Peyer's patch (tissue), 4 donors: ENCODE data around the gene CTCFL. TPM values are rescaled to one million over a fixed set of nuclear protein-coding genes. Genes with fewer than 3 reads are reported as not detected.

ENCODE experiments used
- DNase-seq, 3 donors: peaks; one replicate each; pipeline ENCODE4 v3.0.0-alpha.2; 2017 to 2019
- H3K27ac ChIP-seq, 4 donors: fragments of 200-600 bp; sonication (generic); one replicate each; pipeline ENCODE4 v1.5.1; 2016 to 2019
- H3K27me3 ChIP-seq, 2 donors: fragments of 200-600 bp; sonication (generic); one replicate each; pipeline ENCODE4 v1.5.1; 2019
- H3K36me3 ChIP-seq, 3 donors: fragments of 200-600 bp; sonication (generic); one replicate each; pipeline ENCODE4 v1.5.1; 2016 to 2019
- H3K4me1 ChIP-seq, 4 donors: fragments of 200-600 bp; sonication (generic); one replicate each; pipeline ENCODE4 v1.5.1; 2016 to 2019
- H3K4me3 ChIP-seq, 4 donors: fragments of 200-600 bp; sonication (generic); 1 replicate in 3 of 4; 2 replicates in 1 of 4; pipeline ENCODE4 v1.5.1; 2016 to 2019; ENCODE audit warnings: mild to moderate bottlenecking in 1 of 4
- H3K9me3 ChIP-seq, 4 donors: fragments of 200-600 bp; sonication (generic); one replicate each; pipeline ENCODE4 v1.5.1; 2016 to 2019; ENCODE audit warnings: mild to moderate bottlenecking in 1 of 4
- POLR2A ChIP-seq, 2 donors: fragments of 450-650 bp; IDR thresholded peaks; one replicate each; pipeline ENCODE4 v1.5.1; 2017; ENCODE audit warnings: antibody characterized with exemption in 2 of 2, mild to moderate bottlenecking in 2 of 2, moderate library complexity in 2 of 2
- total RNA-seq, 4 donors: library from RNA; depleted of rRNA; stranded (reverse); fragments of >200 nt; gene quantifications; one replicate each; pipeline ENCODE4 v1.1.0, GENCODE V29; 2016
- TF ChIP-seq, protein P1 (sequence below), 6 experiments: fragments of 450-650 bp in 4 of 6; fragments of 200-600 bp in 2 of 6; sonication (generic) in 1 of 6; IDR thresholded peaks; one replicate each; pipeline ENCODE4 v1.5.1; 2017 to 2019; ENCODE audit warnings: antibody characterized with exemption in 6 of 6, mild to moderate bottlenecking in 3 of 6, moderate library complexity in 1 of 6

The CTCFL gene
- total RNA-seq, 4 donors from 2014 or later, result not detected

DNA sequence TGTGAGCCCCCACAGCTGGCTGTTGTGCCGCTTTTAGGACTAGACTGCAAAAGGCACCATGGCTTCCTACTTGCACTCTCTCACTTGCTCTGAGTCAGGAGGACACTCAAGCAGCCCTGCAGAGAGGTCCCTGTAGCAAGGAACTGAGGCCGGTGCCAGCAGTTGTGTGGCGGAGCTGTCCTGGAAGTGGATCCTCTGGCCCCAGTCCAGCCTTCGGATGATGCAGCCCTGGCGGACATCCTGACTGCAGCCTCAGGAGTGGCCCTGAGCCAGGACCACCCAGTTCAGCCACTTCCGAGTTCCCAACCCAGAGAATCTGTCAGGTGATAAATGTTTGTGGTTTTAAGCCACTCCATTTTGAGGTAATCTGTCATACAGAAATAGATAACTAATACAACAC, 17.5 kb downstream of the CTCFL start:
- Histone ChIP-seq H3K27ac (no peak overlapping the region), H3K36me3 (no peaks in the 10 kb centered on the region), H3K4me1 (peaks cover 0 to 6% (median 0%) of the 10 kb centered on the region in 4 donors), H3K4me3 (no peak overlapping the region), H3K9me3 (no peaks in the 10 kb centered on the region), H3K27me3 (no peaks in the 10 kb centered on the region)
- TF ChIP-seq, protein P1, sequence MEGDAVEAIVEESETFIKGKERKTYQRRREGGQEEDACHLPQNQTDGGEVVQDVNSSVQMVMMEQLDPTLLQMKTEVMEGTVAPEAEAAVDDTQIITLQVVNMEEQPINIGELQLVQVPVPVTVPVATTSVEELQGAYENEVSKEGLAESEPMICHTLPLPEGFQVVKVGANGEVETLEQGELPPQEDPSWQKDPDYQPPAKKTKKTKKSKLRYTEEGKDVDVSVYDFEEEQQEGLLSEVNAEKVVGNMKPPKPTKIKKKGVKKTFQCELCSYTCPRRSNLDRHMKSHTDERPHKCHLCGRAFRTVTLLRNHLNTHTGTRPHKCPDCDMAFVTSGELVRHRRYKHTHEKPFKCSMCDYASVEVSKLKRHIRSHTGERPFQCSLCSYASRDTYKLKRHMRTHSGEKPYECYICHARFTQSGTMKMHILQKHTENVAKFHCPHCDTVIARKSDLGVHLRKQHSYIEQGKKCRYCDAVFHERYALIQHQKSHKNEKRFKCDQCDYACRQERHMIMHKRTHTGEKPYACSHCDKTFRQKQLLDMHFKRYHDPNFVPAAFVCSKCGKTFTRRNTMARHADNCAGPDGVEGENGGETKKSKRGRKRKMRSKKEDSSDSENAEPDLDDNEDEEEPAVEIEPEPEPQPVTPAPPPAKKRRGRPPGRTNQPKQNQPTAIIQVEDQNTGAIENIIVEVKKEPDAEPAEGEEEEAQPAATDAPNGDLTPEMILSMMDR (IDR thresholded peaks at IDR 0.05), result no peak
- TF ChIP-seq POLR2A (IDR thresholded peaks at IDR 0.05), result no peak
- no peak for DNase-seq

DNA sequence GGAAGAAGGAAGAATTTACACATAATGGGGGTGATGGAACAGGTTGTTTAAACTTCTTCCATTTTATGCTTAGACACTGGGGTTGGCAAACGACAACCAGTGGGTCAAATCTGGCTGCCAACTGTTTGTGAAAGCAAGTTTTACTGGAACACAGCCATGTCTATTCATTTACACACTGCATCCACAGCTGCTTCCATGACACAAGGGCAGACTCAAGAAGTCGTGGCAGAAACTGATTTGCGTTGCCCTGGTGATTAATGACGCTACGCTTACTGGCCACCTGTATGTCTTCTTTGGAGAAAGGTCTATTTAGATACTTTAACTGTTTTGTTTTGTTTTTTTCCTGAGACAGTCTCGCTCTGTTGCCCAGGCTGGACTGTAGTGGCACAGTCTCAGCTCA, 19.0 kb downstream of the CTCFL start:
- TF ChIP-seq, protein P1 (IDR thresholded peaks at IDR 0.05), result no peak
- no peak for TF ChIP-seq POLR2A (IDR thresholded peaks at IDR 0.05)
- H3K27me3 ChIP-seq, result no peaks in the 10 kb centered on the region

GRCh38 chr20:57504411-57504810, 20.5 kb downstream of the CTCFL start:
- TF ChIP-seq POLR2A (IDR thresholded peaks at IDR 0.05), result no peak
- TF ChIP-seq, protein P1 (IDR thresholded peaks at IDR 0.05), result no peak
- Histone ChIP-seq H3K4me3 (no peak overlapping the region), H3K27ac (no peak overlapping the region), H3K36me3 (no peaks in the 10 kb centered on the region), H3K4me1 (peaks cover 0 to 6% (median 0%) of the 10 kb centered on the region in 4 donors), H3K27me3 (no peaks in the 10 kb centered on the region), H3K9me3 (no peaks in the 10 kb centered on the region)
- no peak for DNase-seq

More for the DNA sequence above, 19.0 kb downstream of the CTCFL start:
- DNase-seq, result no peak
- Histone ChIP-seq H3K27ac (no peak overlapping the region), H3K9me3 (no peaks in the 10 kb centered on the region), H3K36me3 (no peaks in the 10 kb centered on the region), H3K4me3 (no peak overlapping the region), H3K4me1 (peaks cover 0 to 6% (median 0%) of the 10 kb centered on the region in 4 donors)

GRCh38 chr20:57503035-57503658, 21.8 kb downstream of the CTCFL start:
- Histone ChIP-seq H3K27ac (no peak overlapping the region), H3K9me3 (no peaks in the 10 kb centered on the region), H3K36me3 (no peaks in the 10 kb centered on the region), H3K4me3 (no peak overlapping the region), H3K4me1 (peaks cover 0 to 6% (median 0%) of the 10 kb centered on the region in 4 donors), H3K27me3 (no peaks in the 10 kb centered on the region)
- peak in 1 of 3 donors; percentile 45 for DNase-seq
- TF ChIP-seq POLR2A (IDR thresholded peaks at IDR 0.05), result no peak
- TF ChIP-seq, protein P1 (IDR thresholded peaks at IDR 0.05), result no peak

DNA sequence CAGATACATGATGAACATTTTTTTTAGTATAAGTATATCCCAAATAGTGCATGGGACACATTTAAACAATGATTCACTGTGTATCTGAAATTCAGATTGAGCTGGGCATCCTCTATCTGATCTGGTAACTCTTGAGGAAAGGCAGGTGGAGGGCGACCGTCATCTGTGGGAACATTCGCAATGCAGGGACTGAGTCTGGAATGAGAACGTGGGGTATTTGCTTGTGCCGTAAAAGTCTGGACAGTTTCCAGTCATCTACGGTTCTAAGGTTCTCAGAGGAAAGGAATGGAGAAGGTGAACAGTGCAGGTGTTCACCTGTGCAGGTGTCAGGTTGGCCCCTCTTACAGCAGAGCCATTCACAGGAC, 22.6 kb downstream of the CTCFL start:
- Histone ChIP-seq H3K27ac (no peak overlapping the region), H3K4me3 (no peak overlapping the region), H3K9me3 (no peaks in the 10 kb centered on the region), H3K4me1 (peaks cover 0 to 6% (median 0%) of the 10 kb centered on the region in 4 donors), H3K36me3 (no peaks in the 10 kb centered on the region), H3K27me3 (no peaks in the 10 kb centered on the region)
- TF ChIP-seq, protein P1 (IDR thresholded peaks at IDR 0.05), result no peak
- no peak for TF ChIP-seq POLR2A (IDR thresholded peaks at IDR 0.05)
- DNase-seq, result peak in 1 of 3 donors; percentile 31
